DLD1 (cell line): ENCODE data around the gene PTRHD1.
"Not testable (repeated sequence)": the region's sequence is repeated elsewhere in the genome, so short reads cannot be mapped to it uniquely, and the experiment has no call there.

ENCODE experiments used
- in situ Hi-C: cut with HindIII; loops from 2 replicates; pipeline ENCODE4 v1.10.0; 2017; ENCODE audit warnings: low sequenced_read_pairs

The PTRHD1 gene

GRCh38 chr2:24792874-24793760 is at the start of gene PTRHD1, which contains the start of gene CENPO:
TSS of gene PTRHD1 (minus strand) at chr2:24793391. CDS start at chr2:24793377, 14 bp downstream.
TSS of gene CENPO (plus strand) at chr2:24793425. CDS start at chr2:24793920, 495 bp downstream.
- in situ Hi-C loops: no loop called here

- in situ Hi-C loops: no loop called here
Measured at GRCh38 chr2:24842081-24843050, 49.2 kb upstream of the PTRHD1 start.

GRCh38 chr2:24840962-24841945 is 48.1 kb upstream of the PTRHD1 start:
- in situ Hi-C loops: no loop called here

GRCh38 chr2:24840164-24840869 is 47.1 kb upstream of the PTRHD1 start:
- in situ Hi-C loops: no loop called here

- in situ Hi-C loops: no loop called here
Measured at GRCh38 chr2:24839729-24840128, 46.5 kb upstream of the PTRHD1 start.

GRCh38 chr2:24838541-24838940 is 45.4 kb upstream of the PTRHD1 start:
- in situ Hi-C loops: no loop called here

GRCh38 chr2:24837996-24838513 is 44.9 kb upstream of the PTRHD1 start:
- in situ Hi-C loops: no loop called here

- in situ Hi-C loops: no loop called here
Measured at GRCh38 chr2:24836706-24837105, 43.5 kb upstream of the PTRHD1 start.

GRCh38 chr2:24836206-24836605 is 43.0 kb upstream of the PTRHD1 start:
- in situ Hi-C loops: no loop called here

- in situ Hi-C loops: not testable (repeated sequence)
Measured at GRCh38 chr2:24835411-24835810, 42.2 kb upstream of the PTRHD1 start.

- in situ Hi-C loops: no loop called here
Measured at GRCh38 chr2:24834733-24835395, 41.7 kb upstream of the PTRHD1 start.

GRCh38 chr2:24833821-24834732 is 40.9 kb upstream of the PTRHD1 start:
- in situ Hi-C loops: no loop called here

GRCh38 chr2:24832931-24833701 is 39.9 kb upstream of the PTRHD1 start:
- in situ Hi-C loops: no loop called here

GRCh38 chr2:24832521-24832920 is 39.3 kb upstream of the PTRHD1 start:
- in situ Hi-C loops: no loop called here

GRCh38 chr2:24832073-24832461 is 38.9 kb upstream of the PTRHD1 start:
- in situ Hi-C loops: no loop called here

- in situ Hi-C loops: no loop called here
Measured at GRCh38 chr2:24831221-24832072, 38.3 kb upstream of the PTRHD1 start.
